ENCODE data around the gene NSD2. TPM values are rescaled to one million over a fixed set of nuclear protein-coding genes. Genes with fewer than 3 reads are reported as not detected.

Gene NSD2
- polyA plus RNA-seq, 1 donor (not counting 4 experiments of a cell fraction or from before 2014, with no cell fraction given): 22.6 TPM

DNA sequence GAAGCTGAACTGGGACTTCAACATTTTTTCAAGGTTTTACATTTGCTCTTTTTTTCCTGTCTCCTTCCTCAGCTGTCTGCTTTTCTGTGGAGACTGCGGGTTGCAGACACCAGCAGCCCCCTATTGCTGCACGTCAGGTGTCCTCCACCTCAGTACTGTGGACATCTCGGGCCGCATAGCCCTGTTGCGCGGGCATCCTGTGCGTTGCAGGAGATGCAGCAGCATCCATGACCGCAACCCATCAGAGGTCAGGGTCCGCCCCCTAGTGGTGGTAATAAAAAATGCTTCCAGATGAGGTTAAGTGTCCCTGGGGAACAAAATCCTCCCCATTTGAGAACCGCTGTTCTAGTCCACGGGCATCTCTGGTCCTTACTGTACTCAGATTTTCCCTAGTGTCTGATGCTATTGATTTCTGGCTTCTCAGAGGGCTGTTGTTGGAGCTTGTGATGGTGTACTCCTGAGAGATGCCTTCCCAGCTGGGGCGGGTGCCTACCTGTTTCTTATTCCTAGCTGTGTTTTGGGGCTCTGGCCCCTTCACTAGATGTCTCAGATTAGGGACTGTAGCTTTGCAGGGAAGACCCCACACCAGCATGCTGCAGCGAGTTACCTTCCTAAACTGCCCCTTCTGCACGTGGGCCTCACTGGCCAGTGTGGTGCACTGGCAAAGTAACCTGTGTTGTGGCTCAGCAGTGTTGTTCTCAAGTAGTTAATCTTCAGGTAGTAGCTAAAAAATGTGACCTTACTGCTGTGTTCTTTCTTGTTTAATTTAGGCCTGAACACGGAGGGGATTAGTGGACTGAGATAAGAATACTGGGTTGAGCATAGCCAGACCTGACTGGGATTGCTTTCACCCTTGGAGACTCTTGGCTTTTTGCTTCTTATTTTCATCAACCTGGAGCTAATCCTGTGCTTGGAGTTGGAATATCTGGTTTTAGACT is 28.2 kb downstream of the NSD2 start:
- Histone ChIP-seq H3K9me1 (ENCODE audit: control insufficient read depth, extremely low read depth, insufficient read depth, low read length) (no peaks in the 10 kb centered on the region), H3K27ac (ENCODE audit: control insufficient read depth, insufficient read depth, low read length) (no peak overlapping the region), H2AFZ (ENCODE audit: control insufficient read depth, low read length) (no peak overlapping the region), H3K4me3 (ENCODE audit: control insufficient read depth in 2 of 3, extremely low read depth in 1 of 3, insufficient read depth in 2 of 3, low read depth in 1 of 3, low read length in 3 of 3) (no peak overlapping the region), H3K4me1 (ENCODE audit: control insufficient read depth, extremely low read depth, insufficient read depth, low read length) (no peaks in the 10 kb centered on the region), H3K9me3 (ENCODE audit: control insufficient read depth, low read depth, low read length) (no peaks in the 10 kb centered on the region), H3K9ac (ENCODE audit: control insufficient read depth, extremely low read depth, insufficient read depth, low read length) (no peak overlapping the region), H4K20me1 (ENCODE audit: control insufficient read depth, extremely low read depth, insufficient read depth, low read length) (peaks cover 22% of the 10 kb centered on the region), H3K4me2 (ENCODE audit: control insufficient read depth, extremely low read depth, insufficient read depth, low read depth, low read length) (no peak overlapping the region), H3K79me2 (ENCODE audit: control insufficient read depth, insufficient read depth, low read length) (peaks cover 88% of the 10 kb centered on the region), H3K36me3 (ENCODE audit: control insufficient read depth in 2 of 2, extremely low read depth in 1 of 2, insufficient read depth in 2 of 2, low read length in 2 of 2) (peaks cover 3 to 17% of the 10 kb centered on the region in 2 experiments), H3K27me3 (ENCODE audit: control insufficient read depth, extremely low read depth, insufficient read depth, low read length) (no peaks in the 10 kb centered on the region)
- FAIRE-seq (peak; percentile 71), DNase-seq (ENCODE audit: low read depth, low spot score) (no peak)
- no peak for TF ChIP-seq EZH2 (IDR thresholded peaks at IDR 0.05; ENCODE audit: low read length)
- TF ChIP-seq, protein P1, sequence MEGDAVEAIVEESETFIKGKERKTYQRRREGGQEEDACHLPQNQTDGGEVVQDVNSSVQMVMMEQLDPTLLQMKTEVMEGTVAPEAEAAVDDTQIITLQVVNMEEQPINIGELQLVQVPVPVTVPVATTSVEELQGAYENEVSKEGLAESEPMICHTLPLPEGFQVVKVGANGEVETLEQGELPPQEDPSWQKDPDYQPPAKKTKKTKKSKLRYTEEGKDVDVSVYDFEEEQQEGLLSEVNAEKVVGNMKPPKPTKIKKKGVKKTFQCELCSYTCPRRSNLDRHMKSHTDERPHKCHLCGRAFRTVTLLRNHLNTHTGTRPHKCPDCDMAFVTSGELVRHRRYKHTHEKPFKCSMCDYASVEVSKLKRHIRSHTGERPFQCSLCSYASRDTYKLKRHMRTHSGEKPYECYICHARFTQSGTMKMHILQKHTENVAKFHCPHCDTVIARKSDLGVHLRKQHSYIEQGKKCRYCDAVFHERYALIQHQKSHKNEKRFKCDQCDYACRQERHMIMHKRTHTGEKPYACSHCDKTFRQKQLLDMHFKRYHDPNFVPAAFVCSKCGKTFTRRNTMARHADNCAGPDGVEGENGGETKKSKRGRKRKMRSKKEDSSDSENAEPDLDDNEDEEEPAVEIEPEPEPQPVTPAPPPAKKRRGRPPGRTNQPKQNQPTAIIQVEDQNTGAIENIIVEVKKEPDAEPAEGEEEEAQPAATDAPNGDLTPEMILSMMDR (optimal IDR thresholded peaks at IDR 0.05 in 1 of 3, IDR thresholded peaks at IDR 0.05 in 1 of 3, conservative IDR thresholded peaks at IDR 0.05 in 1 of 3; ENCODE audit: extremely low read depth in 1 of 3, insufficient read depth in 2 of 3, low read length in 3 of 3): peak; percentile 72 to 92 (median 91)
- dilution Hi-C loops (cut with MboI; ENCODE audit: extremely low pct_ligation_motif_present, low sequenced_read_pairs): no loop called here

DNA sequence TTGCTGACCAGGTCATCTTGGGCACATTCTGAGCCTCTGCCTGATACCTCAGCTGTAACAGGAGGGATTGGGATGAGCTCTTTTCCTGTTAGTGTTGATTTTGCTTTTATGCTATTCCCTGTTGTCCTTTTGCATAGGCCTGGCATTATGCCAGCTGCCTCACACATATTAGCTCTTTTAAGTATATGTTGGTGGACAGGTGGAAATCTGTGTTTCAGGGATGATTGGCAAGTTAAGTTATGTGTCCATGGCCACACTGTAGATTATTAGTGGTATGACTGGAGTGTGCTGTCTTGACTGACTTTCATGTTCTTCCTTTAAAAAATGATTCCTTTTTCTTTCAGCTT is 28.9 kb downstream of the NSD2 start:
- Histone ChIP-seq H3K4me1 (ENCODE audit: control insufficient read depth, extremely low read depth, insufficient read depth, low read length) (no peaks in the 10 kb centered on the region), H3K9me1 (ENCODE audit: control insufficient read depth, extremely low read depth, insufficient read depth, low read length) (no peaks in the 10 kb centered on the region), H3K9ac (ENCODE audit: control insufficient read depth, extremely low read depth, insufficient read depth, low read length) (no peak overlapping the region), H3K36me3 (ENCODE audit: control insufficient read depth in 2 of 2, extremely low read depth in 1 of 2, insufficient read depth in 2 of 2, low read length in 2 of 2) (peaks cover 3 to 17% of the 10 kb centered on the region in 2 experiments), H3K79me2 (ENCODE audit: control insufficient read depth, insufficient read depth, low read length) (peaks cover 82% of the 10 kb centered on the region), H3K27ac (ENCODE audit: control insufficient read depth, insufficient read depth, low read length) (no peak overlapping the region), H3K27me3 (ENCODE audit: control insufficient read depth, extremely low read depth, insufficient read depth, low read length) (no peaks in the 10 kb centered on the region), H3K9me3 (ENCODE audit: control insufficient read depth, low read depth, low read length) (no peaks in the 10 kb centered on the region), H4K20me1 (ENCODE audit: control insufficient read depth, extremely low read depth, insufficient read depth, low read length) (peaks cover 22% of the 10 kb centered on the region), H2AFZ (ENCODE audit: control insufficient read depth, low read length) (no peak overlapping the region), H3K4me2 (ENCODE audit: control insufficient read depth, extremely low read depth, insufficient read depth, low read depth, low read length) (no peak overlapping the region), H3K4me3 (ENCODE audit: control insufficient read depth in 2 of 3, extremely low read depth in 1 of 3, insufficient read depth in 2 of 3, low read depth in 1 of 3, low read length in 3 of 3) (no peak overlapping the region)
- no peak for FAIRE-seq
- no peak for DNase-seq (ENCODE audit: low read depth, low spot score)
- dilution Hi-C loops (cut with MboI; ENCODE audit: extremely low pct_ligation_motif_present, low sequenced_read_pairs): no loop called here
- TF ChIP-seq, protein P1 (optimal IDR thresholded peaks at IDR 0.05 in 1 of 3, IDR thresholded peaks at IDR 0.05 in 1 of 3, conservative IDR thresholded peaks at IDR 0.05 in 1 of 3; ENCODE audit: extremely low read depth in 1 of 3, insufficient read depth in 2 of 3, low read length in 3 of 3): no peak
- TF ChIP-seq EZH2 (IDR thresholded peaks at IDR 0.05; ENCODE audit: low read length): no peak
